WTC11 (cell line): Measurements from ENCODE around the gene CACNA1C. TPM values are rescaled to one million over a fixed set of nuclear protein-coding genes. Genes with fewer than 3 reads are reported as not detected.

Source experiments
- ATAC-seq: fragments of 200-7000 bp; cut with Tn5 transposase; 2 replicates; pipeline ENCODE4 v1.10.0; 2021; ENCODE audit warnings: mild to moderate bottlenecking, moderate library complexity
- CTCF ChIA-PET: fragments of 300-600 bp; sonication (Branson Sonifier 250); formaldehyde crosslinking; loops from one replicate; lab custom pipeline; 2021; ENCODE audit warnings: antibody characterized with exemption; lab: Charles Lee
- POLR2A ChIA-PET: fragments of 350-600 bp; sonication (Branson Sonifier 250); formaldehyde crosslinking; loops from one replicate; lab custom pipeline; 2021; ENCODE audit warnings: antibody characterized with exemption; lab: Charles Lee
- DNase-seq: peaks from one replicate; pipeline ENCODE4 v3.0.0; 2021; ENCODE audit warnings: low spot score
- H3K27ac Mint-ChIP-seq: 2 replicates; pipeline ENCODE4 v1.8.0; 2021; ENCODE audit warnings: mixed read lengths
- H3K27me3 Mint-ChIP-seq: 2 replicates; pipeline ENCODE4 v1.8.0; 2021; ENCODE audit warnings: low read depth, mild to moderate bottlenecking, moderate library complexity, mixed read lengths
- H3K36me3 Mint-ChIP-seq: 2 replicates; pipeline ENCODE4 v1.8.0; 2021; ENCODE audit warnings: mixed read lengths
- H3K4me1 Mint-ChIP-seq: 2 replicates; pipeline ENCODE4 v1.8.0; 2022; ENCODE audit warnings: mixed read lengths
- H3K4me3 Mint-ChIP-seq: 2 replicates; pipeline ENCODE4 v1.8.0; 2021; ENCODE audit warnings: mild to moderate bottlenecking, moderate library complexity, mixed read lengths
- H3K9me3 Mint-ChIP-seq: 2 replicates; pipeline ENCODE4 v1.8.0; 2021; ENCODE audit warnings: mixed read lengths
- AR ChIP-seq: fragments of 250-450 bp; sonication (Bioruptor Pico); IDR thresholded peaks from 2 replicates; pipeline ENCODE4 v1.9.0; 2021; ENCODE audit warnings: mild to moderate bottlenecking
- ATF1 ChIP-seq: sonication (generic); formaldehyde crosslinking; IDR thresholded peaks from 2 replicates; pipeline ENCODE4 v1.8.1; 2023; ENCODE audit warnings: mild to moderate bottlenecking, moderate library complexity, missing genetic modification reagents
- CREM ChIP-seq: sonication (generic); formaldehyde crosslinking; IDR thresholded peaks from 2 replicates; pipeline ENCODE4 v1.8.1; 2022; ENCODE audit warnings: mild to moderate bottlenecking, missing genetic modification reagents, moderate library complexity
- EMX1 ChIP-seq: fragments of 250-450 bp; sonication (Bioruptor Pico); IDR thresholded peaks from 2 replicates; pipeline ENCODE4 v1.8.0; 2021; ENCODE audit warnings: mild to moderate bottlenecking
- ESRRA ChIP-seq: sonication (generic); formaldehyde crosslinking; IDR thresholded peaks from 2 replicates; pipeline ENCODE4 v1.8.1; 2022; ENCODE audit warnings: mild to moderate bottlenecking, missing genetic modification reagents, borderline replicate concordance
- IRF1 ChIP-seq: sonication (generic); formaldehyde crosslinking; IDR thresholded peaks from 2 replicates; pipeline ENCODE4 v1.8.0; 2023; ENCODE audit warnings: missing genetic modification reagents
- MXD4 ChIP-seq: fragments of 250-450 bp; sonication (Bioruptor Pico); IDR thresholded peaks from 2 replicates; pipeline ENCODE4 v1.8.0; 2021; ENCODE audit warnings: mild to moderate bottlenecking, moderate library complexity, borderline replicate concordance
- NFATC4 ChIP-seq: fragments of 250-450 bp; sonication (Bioruptor Pico); IDR thresholded peaks from 2 replicates; pipeline ENCODE4 v1.9.0; 2021; ENCODE audit warnings: mild to moderate bottlenecking
- NR2C2 ChIP-seq: sonication (generic); formaldehyde crosslinking; IDR thresholded peaks from 2 replicates; pipeline ENCODE4 v1.8.0; 2022; ENCODE audit warnings: mild to moderate bottlenecking, missing genetic modification reagents
- NR3C1 ChIP-seq: sonication (generic); formaldehyde crosslinking; conservative IDR thresholded peaks from 2 replicates; pipeline ENCODE4 v1.8.1; 2023; ENCODE audit warnings: low read depth, mild to moderate bottlenecking, missing genetic modification reagents
- PRRX2 ChIP-seq: fragments of 250-450 bp; sonication (Bioruptor Pico); IDR thresholded peaks from 2 replicates; pipeline ENCODE4 v1.8.0; 2021; ENCODE audit warnings: mild to moderate bottlenecking
- SMAD3 ChIP-seq: sonication (generic); formaldehyde crosslinking; IDR thresholded peaks from 2 replicates; pipeline ENCODE4 v1.8.0; 2022; ENCODE audit warnings: missing genetic modification reagents, mild to moderate bottlenecking, borderline replicate concordance
- SP1 ChIP-seq: sonication (generic); formaldehyde crosslinking; conservative IDR thresholded peaks from 2 replicates; pipeline ENCODE4 v1.8.1; 2022; ENCODE audit warnings: missing genetic modification reagents
- STAT6 ChIP-seq: sonication (generic); formaldehyde crosslinking; conservative IDR thresholded peaks from 2 replicates; pipeline ENCODE4 v1.8.1; 2023; ENCODE audit warnings: mild to moderate bottlenecking, low read depth, missing genetic modification reagents, moderate library complexity
- TP53 ChIP-seq: sonication (generic); formaldehyde crosslinking; IDR thresholded peaks from 2 replicates; pipeline ENCODE4 v1.8.1; 2023; ENCODE audit warnings: mild to moderate bottlenecking, missing genetic modification reagents
- ZNF423 ChIP-seq: fragments of 250-450 bp; sonication (Bioruptor Pico); IDR thresholded peaks from 2 replicates; pipeline ENCODE4 v2.1.2; 2022; ENCODE audit warnings: mild to moderate bottlenecking, moderate library complexity
- total RNA-seq: library from RNA; stranded (reverse); gene quantifications from 3 replicates; pipeline ENCODE4 v1.2.3, GENCODE V29; 2021
- TF ChIP-seq, protein P1 (sequence below): fragments of 250-450 bp; sonication (Bioruptor Pico); IDR thresholded peaks from 2 replicates; pipeline ENCODE4 v1.8.0; 2021; ENCODE audit warnings: mild to moderate bottlenecking
- TF ChIP-seq, protein P2 (sequence below): sonication (generic); formaldehyde crosslinking; IDR thresholded peaks from 2 replicates; pipeline ENCODE4 v1.8.1; 2022; ENCODE audit warnings: low read depth, mild to moderate bottlenecking, moderate library complexity, missing genetic modification reagents, borderline replicate concordance
- TF ChIP-seq, protein P3 (sequence below): sonication (generic); formaldehyde crosslinking; IDR thresholded peaks from 2 replicates; pipeline ENCODE4 v1.8.1; 2023; ENCODE audit warnings: mild to moderate bottlenecking, missing genetic modification reagents
- TF ChIP-seq, protein P4 (sequence below): sonication (generic); formaldehyde crosslinking; IDR thresholded peaks from 2 replicates; pipeline ENCODE4 v1.8.0; 2023; ENCODE audit warnings: mild to moderate bottlenecking, missing genetic modification reagents
- TF ChIP-seq, protein P5 (sequence below): sonication (generic); formaldehyde crosslinking; IDR thresholded peaks from 2 replicates; pipeline ENCODE4 v1.8.1; 2023; ENCODE audit warnings: mild to moderate bottlenecking, missing genetic modification reagents

CACNA1C gene
- total RNA-seq, 1 experiment from 2014 or later: 1.7 TPM

DNA sequence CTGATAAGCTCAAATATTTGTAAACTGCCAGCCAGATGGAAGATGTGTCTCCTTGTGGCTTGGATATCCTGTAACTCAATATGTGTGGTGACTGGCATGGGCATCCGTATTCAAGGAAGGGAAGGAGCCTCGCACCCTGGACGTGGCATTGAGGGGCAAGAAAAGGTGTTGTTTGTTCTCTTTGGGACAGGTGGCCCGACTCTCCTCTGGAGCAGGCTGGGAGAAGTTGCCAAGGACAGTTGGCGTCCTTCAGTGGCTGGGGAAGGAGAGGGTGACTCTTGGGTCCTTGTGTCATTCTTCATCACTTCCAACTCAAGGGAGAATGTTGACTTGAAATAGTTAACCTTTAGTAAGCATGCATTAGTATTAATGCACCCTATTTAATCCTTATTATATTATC, 39.6 kb downstream of the CACNA1C start:
- no peak overlapping the region for H3K4me3 Mint-ChIP-seq
- ChIA-PET CTCF (interaction anchor here (2.0 kb wide), 1 partner anchor 35 kb away, joined by 6 read pairs; no protein-coding TSS in a partner anchor), POLR2A (no interaction called here)
- DNase-seq (no peak), ATAC-seq (no peak)
- H3K9me3 Mint-ChIP-seq: no peaks in the 10 kb centered on the region
- H3K27me3 Mint-ChIP-seq: no peaks in the 10 kb centered on the region
- H3K27ac Mint-ChIP-seq: no peak overlapping the region
- TF ChIP-seq ESRRA (CRISPR knock-in tag): no peak
- no peak for TF ChIP-seq SMAD3
- no peak for TF ChIP-seq AR
- TF ChIP-seq, protein P1, sequence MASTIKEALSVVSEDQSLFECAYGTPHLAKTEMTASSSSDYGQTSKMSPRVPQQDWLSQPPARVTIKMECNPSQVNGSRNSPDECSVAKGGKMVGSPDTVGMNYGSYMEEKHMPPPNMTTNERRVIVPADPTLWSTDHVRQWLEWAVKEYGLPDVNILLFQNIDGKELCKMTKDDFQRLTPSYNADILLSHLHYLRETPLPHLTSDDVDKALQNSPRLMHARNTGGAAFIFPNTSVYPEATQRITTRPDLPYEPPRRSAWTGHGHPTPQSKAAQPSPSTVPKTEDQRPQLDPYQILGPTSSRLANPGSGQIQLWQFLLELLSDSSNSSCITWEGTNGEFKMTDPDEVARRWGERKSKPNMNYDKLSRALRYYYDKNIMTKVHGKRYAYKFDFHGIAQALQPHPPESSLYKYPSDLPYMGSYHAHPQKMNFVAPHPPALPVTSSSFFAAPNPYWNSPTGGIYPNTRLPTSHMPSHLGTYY (CRISPR knock-in tag): no peak
- peaks cover 12% of the 10 kb centered on the region for H3K4me1 Mint-ChIP-seq
- H3K36me3 Mint-ChIP-seq: no peaks in the 10 kb centered on the region

- H3K4me3 Mint-ChIP-seq: no peak overlapping the region
- CTCF ChIA-PET: interaction anchor here (2.0 kb wide), 1 partner anchor 35 kb away, joined by 6 read pairs; no protein-coding TSS in a partner anchor
- no peaks in the 10 kb centered on the region for H3K9me3 Mint-ChIP-seq
- H3K4me1 Mint-ChIP-seq: peaks cover 17% of the 10 kb centered on the region
- H3K36me3 Mint-ChIP-seq: no peaks in the 10 kb centered on the region
- POLR2A ChIA-PET: no interaction called here
- no peak for DNase-seq
- no peak for ATAC-seq
- H3K27ac Mint-ChIP-seq: no peak overlapping the region
- H3K27me3 Mint-ChIP-seq: no peaks in the 10 kb centered on the region
- no peak for TF ChIP-seq ZNF423 (CRISPR knock-in tag)
- TF ChIP-seq ATF1 (CRISPR knock-in tag): no peak
- TF ChIP-seq, protein P2, sequence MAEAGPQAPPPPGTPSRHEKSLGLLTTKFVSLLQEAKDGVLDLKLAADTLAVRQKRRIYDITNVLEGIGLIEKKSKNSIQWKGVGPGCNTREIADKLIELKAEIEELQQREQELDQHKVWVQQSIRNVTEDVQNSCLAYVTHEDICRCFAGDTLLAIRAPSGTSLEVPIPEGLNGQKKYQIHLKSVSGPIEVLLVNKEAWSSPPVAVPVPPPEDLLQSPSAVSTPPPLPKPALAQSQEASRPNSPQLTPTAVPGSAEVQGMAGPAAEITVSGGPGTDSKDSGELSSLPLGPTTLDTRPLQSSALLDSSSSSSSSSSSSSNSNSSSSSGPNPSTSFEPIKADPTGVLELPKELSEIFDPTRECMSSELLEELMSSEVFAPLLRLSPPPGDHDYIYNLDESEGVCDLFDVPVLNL (CRISPR knock-in tag): no peak
- TF ChIP-seq, protein P3, sequence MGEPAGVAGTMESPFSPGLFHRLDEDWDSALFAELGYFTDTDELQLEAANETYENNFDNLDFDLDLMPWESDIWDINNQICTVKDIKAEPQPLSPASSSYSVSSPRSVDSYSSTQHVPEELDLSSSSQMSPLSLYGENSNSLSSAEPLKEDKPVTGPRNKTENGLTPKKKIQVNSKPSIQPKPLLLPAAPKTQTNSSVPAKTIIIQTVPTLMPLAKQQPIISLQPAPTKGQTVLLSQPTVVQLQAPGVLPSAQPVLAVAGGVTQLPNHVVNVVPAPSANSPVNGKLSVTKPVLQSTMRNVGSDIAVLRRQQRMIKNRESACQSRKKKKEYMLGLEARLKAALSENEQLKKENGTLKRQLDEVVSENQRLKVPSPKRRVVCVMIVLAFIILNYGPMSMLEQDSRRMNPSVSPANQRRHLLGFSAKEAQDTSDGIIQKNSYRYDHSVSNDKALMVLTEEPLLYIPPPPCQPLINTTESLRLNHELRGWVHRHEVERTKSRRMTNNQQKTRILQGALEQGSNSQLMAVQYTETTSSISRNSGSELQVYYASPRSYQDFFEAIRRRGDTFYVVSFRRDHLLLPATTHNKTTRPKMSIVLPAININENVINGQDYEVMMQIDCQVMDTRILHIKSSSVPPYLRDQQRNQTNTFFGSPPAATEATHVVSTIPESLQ (CRISPR knock-in tag): no peak
- TF ChIP-seq NFATC4 (CRISPR knock-in tag): no peak
- TF ChIP-seq TP53 (CRISPR knock-in tag): no peak
- TF ChIP-seq MXD4 (CRISPR knock-in tag): no peak
- no peak for TF ChIP-seq PRRX2 (CRISPR knock-in tag)
- no peak for TF ChIP-seq NR3C1
- TF ChIP-seq EMX1 (CRISPR knock-in tag): no peak
- TF ChIP-seq IRF1 (CRISPR knock-in tag): no peak
- TF ChIP-seq SMAD3: no peak
- no peak for TF ChIP-seq SP1 (CRISPR knock-in tag)
- TF ChIP-seq, protein P4, sequence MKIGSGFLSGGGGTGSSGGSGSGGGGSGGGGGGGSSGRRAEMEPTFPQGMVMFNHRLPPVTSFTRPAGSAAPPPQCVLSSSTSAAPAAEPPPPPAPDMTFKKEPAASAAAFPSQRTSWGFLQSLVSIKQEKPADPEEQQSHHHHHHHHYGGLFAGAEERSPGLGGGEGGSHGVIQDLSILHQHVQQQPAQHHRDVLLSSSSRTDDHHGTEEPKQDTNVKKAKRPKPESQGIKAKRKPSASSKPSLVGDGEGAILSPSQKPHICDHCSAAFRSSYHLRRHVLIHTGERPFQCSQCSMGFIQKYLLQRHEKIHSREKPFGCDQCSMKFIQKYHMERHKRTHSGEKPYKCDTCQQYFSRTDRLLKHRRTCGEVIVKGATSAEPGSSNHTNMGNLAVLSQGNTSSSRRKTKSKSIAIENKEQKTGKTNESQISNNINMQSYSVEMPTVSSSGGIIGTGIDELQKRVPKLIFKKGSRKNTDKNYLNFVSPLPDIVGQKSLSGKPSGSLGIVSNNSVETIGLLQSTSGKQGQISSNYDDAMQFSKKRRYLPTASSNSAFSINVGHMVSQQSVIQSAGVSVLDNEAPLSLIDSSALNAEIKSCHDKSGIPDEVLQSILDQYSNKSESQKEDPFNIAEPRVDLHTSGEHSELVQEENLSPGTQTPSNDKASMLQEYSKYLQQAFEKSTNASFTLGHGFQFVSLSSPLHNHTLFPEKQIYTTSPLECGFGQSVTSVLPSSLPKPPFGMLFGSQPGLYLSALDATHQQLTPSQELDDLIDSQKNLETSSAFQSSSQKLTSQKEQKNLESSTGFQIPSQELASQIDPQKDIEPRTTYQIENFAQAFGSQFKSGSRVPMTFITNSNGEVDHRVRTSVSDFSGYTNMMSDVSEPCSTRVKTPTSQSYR (CRISPR knock-in tag): no peak
- TF ChIP-seq, protein P5, sequence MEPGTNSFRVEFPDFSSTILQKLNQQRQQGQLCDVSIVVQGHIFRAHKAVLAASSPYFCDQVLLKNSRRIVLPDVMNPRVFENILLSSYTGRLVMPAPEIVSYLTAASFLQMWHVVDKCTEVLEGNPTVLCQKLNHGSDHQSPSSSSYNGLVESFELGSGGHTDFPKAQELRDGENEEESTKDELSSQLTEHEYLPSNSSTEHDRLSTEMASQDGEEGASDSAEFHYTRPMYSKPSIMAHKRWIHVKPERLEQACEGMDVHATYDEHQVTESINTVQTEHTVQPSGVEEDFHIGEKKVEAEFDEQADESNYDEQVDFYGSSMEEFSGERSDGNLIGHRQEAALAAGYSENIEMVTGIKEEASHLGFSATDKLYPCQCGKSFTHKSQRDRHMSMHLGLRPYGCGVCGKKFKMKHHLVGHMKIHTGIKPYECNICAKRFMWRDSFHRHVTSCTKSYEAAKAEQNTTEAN: no peak
- TF ChIP-seq CREM: no peak
- no peak for TF ChIP-seq NR2C2 (CRISPR knock-in tag)
- TF ChIP-seq STAT6 (CRISPR knock-in tag): no peak
These were observed 40.1 kb downstream of the CACNA1C start for GRCh38 chr12:2092890-2093289.
